Measurements from ENCODE around the gene MYO9B.

DNA sequence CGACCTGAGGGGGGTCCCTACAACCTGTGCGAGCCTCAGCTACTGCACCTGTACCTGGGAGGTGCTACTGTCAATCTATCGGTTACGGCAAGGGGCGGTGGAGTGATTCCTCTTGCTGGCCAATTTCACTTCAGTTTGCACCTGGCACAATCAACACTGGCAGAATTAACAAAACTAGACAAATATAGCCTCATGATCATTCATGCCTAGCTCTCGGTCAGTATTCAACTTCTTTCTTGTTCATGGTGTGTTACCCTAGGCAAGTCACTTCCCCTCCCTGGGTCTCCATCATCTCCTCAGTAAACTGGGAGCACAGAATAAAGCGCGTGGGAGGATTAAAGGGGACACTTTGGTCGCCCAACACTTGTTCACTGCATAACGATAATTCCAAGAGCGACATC is 943 bp upstream of the MYO9B start:
- TF ChIP-seq, protein P1, sequence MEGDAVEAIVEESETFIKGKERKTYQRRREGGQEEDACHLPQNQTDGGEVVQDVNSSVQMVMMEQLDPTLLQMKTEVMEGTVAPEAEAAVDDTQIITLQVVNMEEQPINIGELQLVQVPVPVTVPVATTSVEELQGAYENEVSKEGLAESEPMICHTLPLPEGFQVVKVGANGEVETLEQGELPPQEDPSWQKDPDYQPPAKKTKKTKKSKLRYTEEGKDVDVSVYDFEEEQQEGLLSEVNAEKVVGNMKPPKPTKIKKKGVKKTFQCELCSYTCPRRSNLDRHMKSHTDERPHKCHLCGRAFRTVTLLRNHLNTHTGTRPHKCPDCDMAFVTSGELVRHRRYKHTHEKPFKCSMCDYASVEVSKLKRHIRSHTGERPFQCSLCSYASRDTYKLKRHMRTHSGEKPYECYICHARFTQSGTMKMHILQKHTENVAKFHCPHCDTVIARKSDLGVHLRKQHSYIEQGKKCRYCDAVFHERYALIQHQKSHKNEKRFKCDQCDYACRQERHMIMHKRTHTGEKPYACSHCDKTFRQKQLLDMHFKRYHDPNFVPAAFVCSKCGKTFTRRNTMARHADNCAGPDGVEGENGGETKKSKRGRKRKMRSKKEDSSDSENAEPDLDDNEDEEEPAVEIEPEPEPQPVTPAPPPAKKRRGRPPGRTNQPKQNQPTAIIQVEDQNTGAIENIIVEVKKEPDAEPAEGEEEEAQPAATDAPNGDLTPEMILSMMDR (IDR thresholded peaks at IDR 0.05): no peak
- no peak for TF ChIP-seq EP300 (IDR thresholded peaks at IDR 0.05; ENCODE audit: low read depth)
